Measurements from ENCODE around the gene LY6G6C. TPM values are rescaled to one million over a fixed set of nuclear protein-coding genes. Genes with fewer than 3 reads are reported as not detected.
A peak's percentile ranks its signal among the peaks of the same experiment; 100 is the strongest.

Gene LY6G6C
- total and polyA plus RNA-seq, 2 of the 13 experiments (the other 11 are each of a cell fraction or from before 2014, with no cell fraction given) = 0.15 TPM; not detected in 1

- TF ChIP-seq ZNF318 (CRISPR knock-in tag; IDR thresholded peaks at IDR 0.05) = peak; percentile 70; the same call in 1 of the 2 replicates
- no peak for TF ChIP-seq ZNF652 (CRISPR knock-in tag; IDR thresholded peaks at IDR 0.05; ENCODE audit: borderline replicate concordance, low read depth)
- TF ChIP-seq DR1 (CRISPR knock-in tag; IDR thresholded peaks at IDR 0.05) = 0 out of 2 replicates have a peak, but pooled peaks have one; percentile 40
- TF ChIP-seq CAMTA2 (CRISPR knock-in tag; IDR thresholded peaks at IDR 0.05; ENCODE audit: borderline replicate concordance) = peak; percentile 81; the same call in 1 of the 2 replicates
- peak; percentile 30; the same call in 1 of the 2 replicates for TF ChIP-seq ZNF879 (CRISPR knock-in tag; IDR thresholded peaks at IDR 0.05)
- TF ChIP-seq LBX2 (CRISPR knock-in tag; IDR thresholded peaks at IDR 0.05; ENCODE audit: borderline replicate concordance) = peak; percentile 90; the same call in 1 of the 2 replicates
- no peak for TF ChIP-seq ATF2 (CRISPR knock-in tag; IDR thresholded peaks at IDR 0.05)
- TF ChIP-seq SMAD9 (CRISPR knock-in tag; IDR thresholded peaks at IDR 0.05) = peak; percentile 69; the same call in 1 of the 2 replicates
- 0 out of 2 replicates have a peak, but pooled peaks have one; percentile 30 for TF ChIP-seq AKNA (CRISPR knock-in tag; IDR thresholded peaks at IDR 0.05; ENCODE audit: borderline replicate concordance)
- TF ChIP-seq ZNF367 (CRISPR knock-in tag; IDR thresholded peaks at IDR 0.05; ENCODE audit: borderline replicate concordance) = no peak
Observed at GRCh38 chr6:31765910-31766794, 44.6 kb upstream of the LY6G6C start (continued).

Data from HepG2 (cell line).